ENCODE results near the gene SORCS2. TPM values are rescaled to one million over a fixed set of nuclear protein-coding genes. Genes with fewer than 3 reads are reported as not detected.
A peak's percentile ranks its signal among the peaks of the same experiment; 100 is the strongest.

SORCS2 gene
- polyA plus RNA-seq, 1 of the 3 experiments (the other 2 are of a cell fraction): 1.6 TPM

- peaks cover 0 to 16% of the 10 kb centered on the region in 2 experiments; a peak in 1 of 4 replicates for H3K4me1 ChIP-seq (ENCODE audit: control insufficient read depth in 1 of 2, insufficient read depth in 2 of 2, low read depth in 1 of 2, low read length in 1 of 2)
- no peak overlapping the region for H3K9ac ChIP-seq
- no peaks in the 10 kb centered on the region for H3K79me2 ChIP-seq (ENCODE audit: insufficient read depth)
- H2AFZ ChIP-seq (ENCODE audit: low read depth): no peak overlapping the region
- H3F3A ChIP-seq (replicated peaks; ENCODE audit: insufficient read depth): peaks cover 3% of the 10 kb centered on the region
- H3K9me2 ChIP-seq: no peaks in the 10 kb centered on the region
- WGBS (ENCODE audit: low lambda C conversion rate): 54% methylated on average over 8 of the region's 9 CpGs
- no peak for DNase-seq
- no peaks in the 10 kb centered on the region for H3K9me3 ChIP-seq
- no peaks in the 10 kb centered on the region for H4K20me1 ChIP-seq (ENCODE audit: insufficient read depth)
- ChIA-PET POLR2A (no interaction called here), CTCF (no interaction called here)
- TF ChIP-seq NFIC (IDR thresholded peaks at IDR 0.05; ENCODE audit: borderline replicate concordance) (no peak), JUND (IDR thresholded peaks at IDR 0.05) (no peak), GATA2 (CRISPR knock-in tag; IDR thresholded peaks at IDR 0.05) (no peak), FOXM1 (IDR thresholded peaks at IDR 0.05; ENCODE audit: low read depth) (no peak)
- H3K4me2 ChIP-seq: no peak overlapping the region
- no peak overlapping the region for H3K4me3 ChIP-seq (ENCODE audit: low read depth in 2 of 2, low read length in 1 of 2)
- H3K36me3 ChIP-seq (replicated peaks in 1 of 2; ENCODE audit: control insufficient read depth in 1 of 2, insufficient read depth in 2 of 2, low read length in 1 of 2): no peaks in the 10 kb centered on the region
- no peak overlapping the region for H3K27ac ChIP-seq (ENCODE audit: low read depth in 2 of 2, low read length in 1 of 2)
- no peaks in the 10 kb centered on the region; the same call in 1 of the 2 replicates for H3K27me3 ChIP-seq (ENCODE audit: insufficient read depth)
Observed at GRCh38 chr4:7381221-7381889, 189.0 kb downstream of the SORCS2 start.

GRCh38 chr4:7381890-7382633, 189.7 kb downstream of the SORCS2 start:
- H3K9me2 ChIP-seq: no peaks in the 10 kb centered on the region
- H3K4me3 ChIP-seq (ENCODE audit: low read depth in 2 of 2, low read length in 1 of 2): no peak overlapping the region
- TF ChIP-seq EZH2phosphoT487 (IDR thresholded peaks at IDR 0.05; ENCODE audit: borderline replicate concordance, low read depth) (no peak), RAD21 (IDR thresholded peaks at IDR 0.05; ENCODE audit: low read length) (no peak), FOXJ3 (CRISPR knock-in tag; IDR thresholded peaks at IDR 0.05) (no peak), POLR2AphosphoS5 (IDR thresholded peaks at IDR 0.05; ENCODE audit: low read depth, low read length) (no peak), ZBTB33 (IDR thresholded peaks at IDR 0.05; ENCODE audit: borderline replicate concordance, low read depth) (no peak), TCF12 (IDR thresholded peaks at IDR 0.05) (no peak), EP300 (IDR thresholded peaks at IDR 0.05; ENCODE audit: borderline replicate concordance in 1 of 2, low read depth in 1 of 2, low read length in 1 of 2) (no peak)
- no peak overlapping the region for H3K4me2 ChIP-seq
- no peaks in the 10 kb centered on the region for H4K20me1 ChIP-seq (ENCODE audit: insufficient read depth)
- peaks cover 3% of the 10 kb centered on the region for H3F3A ChIP-seq (replicated peaks; ENCODE audit: insufficient read depth)
- POLR2A ChIA-PET: no interaction called here
- H3K79me2 ChIP-seq (ENCODE audit: insufficient read depth): no peaks in the 10 kb centered on the region
- H3K4me1 ChIP-seq (ENCODE audit: control insufficient read depth in 1 of 2, insufficient read depth in 2 of 2, low read depth in 1 of 2, low read length in 1 of 2): peaks cover 0 to 16% of the 10 kb centered on the region in 2 experiments; a peak in 1 of 4 replicates
- CTCF ChIA-PET: no interaction called here
- H3K9ac ChIP-seq: no peak overlapping the region
- H3K27me3 ChIP-seq (ENCODE audit: insufficient read depth): no peaks in the 10 kb centered on the region; the same call in 1 of the 2 replicates
- peak; percentile 17 for DNase-seq
- WGBS (ENCODE audit: low lambda C conversion rate): 70% methylated on average over 9 of the region's 9 CpGs
- no peak overlapping the region for H2AFZ ChIP-seq (ENCODE audit: low read depth)
- no peaks in the 10 kb centered on the region for H3K36me3 ChIP-seq (replicated peaks in 1 of 2; ENCODE audit: control insufficient read depth in 1 of 2, insufficient read depth in 2 of 2, low read length in 1 of 2)
- no peaks in the 10 kb centered on the region for H3K9me3 ChIP-seq
- H3K27ac ChIP-seq (ENCODE audit: low read depth in 2 of 2, low read length in 1 of 2): no peak overlapping the region

Data from SK-N-SH (cell line).